GM23338 (cell line): Measurements from ENCODE around the gene JDP2.
A peak's percentile ranks its signal among the peaks of the same experiment; 100 is the strongest.

Experiments used
- CREB1 ChIP-seq: fragments of 250-450 bp; sonication (Bioruptor Pico); IDR thresholded peaks from 2 replicates; pipeline ENCODE4 v1.5.0; 2020; ENCODE audit warnings: low read depth, mild to moderate bottlenecking, moderate library complexity
- EZH2 ChIP-seq: fragments of 200-600 bp; sonication (generic); IDR thresholded peaks from one replicate; pipeline ENCODE4 v1.8.0; 2017; ENCODE audit warnings: antibody characterized with exemption, mild to moderate bottlenecking, low read depth; ENCODE audit not compliant: unreplicated experiment
- EZH2phosphoT487 ChIP-seq: fragments of 200-600 bp; sonication (generic); IDR thresholded peaks from one replicate; pipeline ENCODE4 v1.8.1; 2018; ENCODE audit warnings: antibody characterized with exemption; ENCODE audit not compliant: unreplicated experiment
- JUNB ChIP-seq: IDR thresholded peaks from one replicate; pipeline ENCODE4 v1.6.1; 2016; ENCODE audit warnings: antibody characterized with exemption; ENCODE audit not compliant: unreplicated experiment
- NANOG ChIP-seq: IDR thresholded peaks from 2 replicates; pipeline ENCODE4 v1.6.1; 2016; ENCODE audit warnings: antibody characterized with exemption, borderline replicate concordance
- POLR2AphosphoS5 ChIP-seq: IDR thresholded peaks from 2 replicates; pipeline ENCODE4 v1.6.1; 2016; ENCODE audit warnings: antibody characterized with exemption, low read depth
- STAT1 ChIP-seq: IDR thresholded peaks from one replicate; pipeline ENCODE4 v1.6.1; 2016; ENCODE audit warnings: antibody characterized with exemption; ENCODE audit not compliant: unreplicated experiment
- ZNF114 ChIP-seq: fragments of 250-450 bp; sonication (Bioruptor Pico); IDR thresholded peaks from 2 replicates; pipeline ENCODE4 v1.5.0; 2020; ENCODE audit warnings: mild to moderate bottlenecking, moderate library complexity
- ZNF331 ChIP-seq: fragments of 250-450 bp; sonication (Bioruptor Pico); IDR thresholded peaks from 2 replicates; pipeline ENCODE4 v1.5.0; 2020; ENCODE audit warnings: low read depth, mild to moderate bottlenecking, moderate library complexity
- TF ChIP-seq, protein P1 (sequence below), 2 experiments: fragments of 200-600 bp in 1 of 2; sonication (generic) in 1 of 2; conservative IDR thresholded peaks; 2 replicates each; pipeline versions ENCODE4 v1.5.1 to v1.6.1; 2016 to 2017; ENCODE audit warnings: antibody characterized with exemption in 2 of 2, low read depth in 2 of 2, mild to moderate bottlenecking in 2 of 2, moderate library complexity in 1 of 2
- TF ChIP-seq, protein P2 (sequence below): IDR thresholded peaks from one replicate; pipeline ENCODE4 v1.6.1; 2018; ENCODE audit warnings: antibody characterized with exemption; ENCODE audit not compliant: unreplicated experiment

DNA sequence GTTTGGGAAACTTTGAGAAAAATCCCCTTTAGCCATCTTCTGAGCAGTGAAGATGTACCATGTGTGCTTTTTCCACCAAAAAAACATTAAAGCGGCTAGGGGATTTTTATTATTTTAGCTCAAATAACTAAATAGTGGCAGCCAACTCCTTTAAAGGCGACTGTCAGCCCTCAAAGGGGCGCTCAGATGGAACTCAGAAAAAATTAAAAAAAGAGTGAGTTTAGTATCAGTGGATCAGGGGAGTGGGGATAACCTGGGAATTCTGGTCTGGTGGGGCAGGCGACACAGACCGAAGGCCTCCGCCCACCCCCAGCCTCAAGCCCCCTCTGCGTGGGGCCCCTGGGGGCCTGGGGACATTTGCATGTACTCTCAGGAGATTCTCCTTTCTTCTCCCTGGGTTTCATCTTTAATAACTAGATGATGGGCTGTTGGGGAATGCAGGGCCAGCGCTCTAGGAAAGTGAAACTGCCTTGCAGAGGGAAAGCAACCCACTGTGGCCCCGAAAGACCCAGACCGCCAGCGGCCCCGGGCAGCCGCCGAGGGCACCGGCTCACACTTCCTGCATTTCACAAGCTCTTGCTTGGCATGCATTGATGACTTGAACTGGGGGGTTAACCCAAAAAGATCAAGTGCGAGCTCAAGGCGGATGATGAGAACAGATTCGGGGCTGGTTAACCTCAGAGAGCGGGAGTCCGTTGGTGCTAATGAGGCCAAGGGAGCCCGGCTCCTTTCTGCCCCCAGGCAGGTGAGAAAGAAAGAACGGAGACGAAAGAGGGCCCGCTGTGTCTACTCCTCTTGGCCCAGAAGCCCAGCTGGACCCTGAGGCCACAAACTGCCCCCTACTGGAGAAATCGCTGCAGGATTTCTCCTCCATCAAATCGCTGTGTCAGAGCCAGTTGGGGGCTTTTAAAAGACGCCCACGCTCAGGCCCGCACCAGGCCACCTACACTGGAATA, 87.1 kb downstream of the JDP2 start:
- TF ChIP-seq, protein P1, sequence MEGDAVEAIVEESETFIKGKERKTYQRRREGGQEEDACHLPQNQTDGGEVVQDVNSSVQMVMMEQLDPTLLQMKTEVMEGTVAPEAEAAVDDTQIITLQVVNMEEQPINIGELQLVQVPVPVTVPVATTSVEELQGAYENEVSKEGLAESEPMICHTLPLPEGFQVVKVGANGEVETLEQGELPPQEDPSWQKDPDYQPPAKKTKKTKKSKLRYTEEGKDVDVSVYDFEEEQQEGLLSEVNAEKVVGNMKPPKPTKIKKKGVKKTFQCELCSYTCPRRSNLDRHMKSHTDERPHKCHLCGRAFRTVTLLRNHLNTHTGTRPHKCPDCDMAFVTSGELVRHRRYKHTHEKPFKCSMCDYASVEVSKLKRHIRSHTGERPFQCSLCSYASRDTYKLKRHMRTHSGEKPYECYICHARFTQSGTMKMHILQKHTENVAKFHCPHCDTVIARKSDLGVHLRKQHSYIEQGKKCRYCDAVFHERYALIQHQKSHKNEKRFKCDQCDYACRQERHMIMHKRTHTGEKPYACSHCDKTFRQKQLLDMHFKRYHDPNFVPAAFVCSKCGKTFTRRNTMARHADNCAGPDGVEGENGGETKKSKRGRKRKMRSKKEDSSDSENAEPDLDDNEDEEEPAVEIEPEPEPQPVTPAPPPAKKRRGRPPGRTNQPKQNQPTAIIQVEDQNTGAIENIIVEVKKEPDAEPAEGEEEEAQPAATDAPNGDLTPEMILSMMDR (conservative IDR thresholded peaks at IDR 0.05; ENCODE audit: low read depth in 2 of 2): peak; percentile 50
- TF ChIP-seq EZH2 (no peak), CREB1 (CRISPR knock-in tag) (no peak), NANOG (no peak), ZNF114 (CRISPR knock-in tag) (no peak), POLR2AphosphoS5 (no peak), STAT1 (no peak), ZNF331 (no peak), EZH2phosphoT487 (no peak), JUNB (no peak)
- TF ChIP-seq, protein P2, sequence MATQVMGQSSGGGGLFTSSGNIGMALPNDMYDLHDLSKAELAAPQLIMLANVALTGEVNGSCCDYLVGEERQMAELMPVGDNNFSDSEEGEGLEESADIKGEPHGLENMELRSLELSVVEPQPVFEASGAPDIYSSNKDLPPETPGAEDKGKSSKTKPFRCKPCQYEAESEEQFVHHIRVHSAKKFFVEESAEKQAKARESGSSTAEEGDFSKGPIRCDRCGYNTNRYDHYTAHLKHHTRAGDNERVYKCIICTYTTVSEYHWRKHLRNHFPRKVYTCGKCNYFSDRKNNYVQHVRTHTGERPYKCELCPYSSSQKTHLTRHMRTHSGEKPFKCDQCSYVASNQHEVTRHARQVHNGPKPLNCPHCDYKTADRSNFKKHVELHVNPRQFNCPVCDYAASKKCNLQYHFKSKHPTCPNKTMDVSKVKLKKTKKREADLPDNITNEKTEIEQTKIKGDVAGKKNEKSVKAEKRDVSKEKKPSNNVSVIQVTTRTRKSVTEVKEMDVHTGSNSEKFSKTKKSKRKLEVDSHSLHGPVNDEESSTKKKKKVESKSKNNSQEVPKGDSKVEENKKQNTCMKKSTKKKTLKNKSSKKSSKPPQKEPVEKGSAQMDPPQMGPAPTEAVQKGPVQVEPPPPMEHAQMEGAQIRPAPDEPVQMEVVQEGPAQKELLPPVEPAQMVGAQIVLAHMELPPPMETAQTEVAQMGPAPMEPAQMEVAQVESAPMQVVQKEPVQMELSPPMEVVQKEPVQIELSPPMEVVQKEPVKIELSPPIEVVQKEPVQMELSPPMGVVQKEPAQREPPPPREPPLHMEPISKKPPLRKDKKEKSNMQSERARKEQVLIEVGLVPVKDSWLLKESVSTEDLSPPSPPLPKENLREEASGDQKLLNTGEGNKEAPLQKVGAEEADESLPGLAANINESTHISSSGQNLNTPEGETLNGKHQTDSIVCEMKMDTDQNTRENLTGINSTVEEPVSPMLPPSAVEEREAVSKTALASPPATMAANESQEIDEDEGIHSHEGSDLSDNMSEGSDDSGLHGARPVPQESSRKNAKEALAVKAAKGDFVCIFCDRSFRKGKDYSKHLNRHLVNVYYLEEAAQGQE: no peak
